GM12865 (cell line): ENCODE results near the gene PEX14.

Source experiments
- DNase-seq: peaks from one replicate; pipeline ENCODE4 v3.0.0; 2010; ENCODE audit warnings: low read depth
- H3K4me3 ChIP-seq: 2 replicates; pipeline ENCODE4 v1.5.1; 2011; ENCODE audit warnings: mild to moderate bottlenecking, low read depth, low read length, control low read depth
- TF ChIP-seq, protein P1 (sequence below): IDR thresholded peaks from 2 replicates; pipeline ENCODE4 v1.5.1; 2011; ENCODE audit warnings: low read length, control low read depth, low read depth, inconsistent platforms; ENCODE audit not compliant: insufficient read depth; ENCODE audit errors: missing control alignments

PEX14 gene

DNA sequence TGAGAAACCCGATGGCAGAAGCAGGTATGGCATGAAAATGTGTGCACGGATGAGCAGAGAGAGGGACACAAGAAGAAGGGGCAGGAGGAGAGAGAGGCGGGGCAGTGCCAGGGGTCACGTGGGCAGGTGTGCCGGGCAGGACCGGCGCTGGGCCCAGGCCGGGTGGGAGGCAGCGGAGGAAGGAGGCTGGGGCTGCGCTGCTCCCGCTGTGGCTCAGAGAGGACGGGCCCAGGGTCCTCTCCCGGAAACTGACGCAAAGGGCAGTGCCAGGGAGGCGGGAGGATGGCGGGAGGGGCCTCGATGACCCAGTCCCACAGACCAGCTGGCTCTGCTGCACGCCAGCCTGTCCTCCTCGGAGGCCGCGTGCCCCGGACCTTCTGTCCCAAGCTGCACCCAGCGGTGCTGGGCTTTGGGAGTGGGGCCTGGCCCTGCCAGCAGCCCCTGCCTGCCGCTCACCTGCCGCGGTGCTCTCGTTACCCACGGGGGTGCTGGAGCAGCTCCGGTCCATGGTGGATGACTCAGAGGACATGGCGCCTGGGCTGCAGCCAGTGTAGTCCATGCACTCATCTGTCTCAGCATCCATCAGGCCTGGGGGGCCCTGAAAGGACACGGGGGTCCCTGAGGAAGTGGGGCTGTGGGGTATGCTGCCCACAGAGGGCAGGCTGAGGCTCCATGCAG lies 167.8 kb downstream of the PEX14 start:
- DNase-seq, result no peak
- no peak overlapping the region for H3K4me3 ChIP-seq
- TF ChIP-seq, protein P1, sequence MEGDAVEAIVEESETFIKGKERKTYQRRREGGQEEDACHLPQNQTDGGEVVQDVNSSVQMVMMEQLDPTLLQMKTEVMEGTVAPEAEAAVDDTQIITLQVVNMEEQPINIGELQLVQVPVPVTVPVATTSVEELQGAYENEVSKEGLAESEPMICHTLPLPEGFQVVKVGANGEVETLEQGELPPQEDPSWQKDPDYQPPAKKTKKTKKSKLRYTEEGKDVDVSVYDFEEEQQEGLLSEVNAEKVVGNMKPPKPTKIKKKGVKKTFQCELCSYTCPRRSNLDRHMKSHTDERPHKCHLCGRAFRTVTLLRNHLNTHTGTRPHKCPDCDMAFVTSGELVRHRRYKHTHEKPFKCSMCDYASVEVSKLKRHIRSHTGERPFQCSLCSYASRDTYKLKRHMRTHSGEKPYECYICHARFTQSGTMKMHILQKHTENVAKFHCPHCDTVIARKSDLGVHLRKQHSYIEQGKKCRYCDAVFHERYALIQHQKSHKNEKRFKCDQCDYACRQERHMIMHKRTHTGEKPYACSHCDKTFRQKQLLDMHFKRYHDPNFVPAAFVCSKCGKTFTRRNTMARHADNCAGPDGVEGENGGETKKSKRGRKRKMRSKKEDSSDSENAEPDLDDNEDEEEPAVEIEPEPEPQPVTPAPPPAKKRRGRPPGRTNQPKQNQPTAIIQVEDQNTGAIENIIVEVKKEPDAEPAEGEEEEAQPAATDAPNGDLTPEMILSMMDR, result no peak

DNA sequence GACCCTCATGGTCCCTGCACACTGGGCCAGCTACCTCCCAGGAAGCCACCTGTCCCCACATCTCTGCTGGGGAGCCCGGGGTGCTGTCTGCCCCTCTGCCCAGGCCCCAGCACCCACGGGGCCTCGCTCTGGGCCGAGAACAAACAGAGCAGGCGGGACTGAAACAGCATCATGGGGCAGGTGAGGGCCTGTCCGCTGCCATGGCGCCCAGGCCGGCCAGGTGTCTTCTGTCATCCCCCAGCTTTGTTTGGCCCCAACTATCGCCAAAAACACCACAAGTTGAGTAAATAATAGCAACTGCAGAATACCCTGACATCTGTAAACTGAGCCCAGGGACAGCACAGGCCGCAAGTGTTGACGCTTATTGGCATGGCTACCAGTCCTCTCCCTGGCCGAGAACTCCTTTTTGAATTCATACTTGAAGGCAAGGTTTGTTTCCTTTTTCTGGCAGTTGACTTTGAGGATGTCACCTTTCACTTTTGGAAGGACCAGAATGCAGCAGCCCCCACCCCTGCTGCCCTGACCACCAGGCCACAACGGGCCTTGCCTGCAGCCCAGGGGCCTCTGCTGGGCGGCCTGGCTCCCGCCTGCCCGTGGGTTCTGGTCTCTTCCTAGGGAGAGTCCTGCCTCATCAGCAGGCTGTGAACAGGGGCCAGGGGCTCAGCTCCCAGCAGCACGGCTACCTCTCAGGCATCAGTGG lies 169.0 kb downstream of the PEX14 start:
- DNase-seq, result no peak

DNA sequence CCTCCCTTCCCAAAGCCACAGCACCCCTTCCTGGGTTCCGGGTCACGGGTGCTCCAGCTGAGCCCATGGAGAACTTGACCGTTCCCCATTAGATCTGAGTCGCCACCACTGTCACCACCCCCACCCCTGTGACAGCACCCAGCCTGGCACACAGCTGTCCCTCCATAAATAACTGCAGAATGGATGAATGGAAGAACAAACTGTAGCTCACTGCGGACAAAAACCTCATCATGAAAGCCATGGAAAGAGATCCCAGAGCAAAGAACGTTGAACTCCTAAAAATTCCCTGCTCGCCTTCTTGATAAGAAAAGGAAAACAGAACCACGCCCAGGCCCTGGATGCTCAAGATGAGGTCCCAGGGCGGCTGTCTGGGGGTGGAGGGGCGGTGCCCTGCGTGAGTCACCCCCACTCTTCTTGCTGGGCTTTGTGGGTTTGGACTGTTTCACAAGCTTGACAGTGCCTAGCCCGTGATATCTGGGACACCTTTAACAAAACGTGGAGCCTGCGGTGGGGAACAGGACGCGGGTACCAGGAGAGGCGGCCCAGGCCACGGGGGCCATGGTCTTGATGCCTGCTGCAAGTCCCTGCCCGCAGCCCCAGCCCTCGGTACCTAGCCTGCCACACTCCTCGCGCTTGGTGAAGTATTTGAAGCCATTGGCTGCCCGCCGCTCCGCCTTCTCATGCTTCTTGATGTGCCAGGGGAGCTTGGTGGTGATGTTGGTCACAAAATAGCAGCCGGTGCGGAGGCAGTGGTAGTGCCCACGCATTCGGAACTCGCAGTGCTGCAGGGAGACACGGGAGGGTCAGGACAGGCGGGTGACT lies 169.8 kb downstream of the PEX14 start:
- TF ChIP-seq, protein P1, result no peak

More for the DNA sequence above, 169.0 kb downstream of the PEX14 start:
- TF ChIP-seq, protein P1, result no peak
- H3K4me3 ChIP-seq, result no peak overlapping the region

DNA sequence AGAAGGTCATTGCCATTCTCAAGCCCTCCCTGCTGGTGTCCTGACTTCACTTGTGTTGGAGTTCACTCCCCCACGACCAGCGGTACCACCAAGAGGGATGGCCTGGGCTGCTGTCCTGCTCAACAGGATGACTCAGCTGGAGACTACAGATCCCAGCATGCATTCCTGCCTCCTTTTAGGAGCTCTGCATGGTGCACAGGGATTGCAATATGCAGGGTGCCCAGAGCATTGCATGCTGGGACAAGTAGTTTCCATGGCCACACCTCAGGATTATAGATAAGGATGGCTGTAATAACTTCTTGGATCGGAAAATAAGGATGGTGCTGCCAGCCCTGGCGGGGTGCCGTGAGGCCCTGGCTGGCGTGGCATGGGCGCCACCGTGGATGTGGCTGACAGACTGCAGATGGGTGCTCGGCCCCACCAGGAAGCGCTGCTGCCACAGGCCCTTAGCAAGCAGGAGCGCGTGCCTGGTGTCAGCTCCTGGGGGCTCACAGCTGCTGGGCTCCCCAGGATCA lies 171.7 kb downstream of the PEX14 start:
- no peak overlapping the region for H3K4me3 ChIP-seq
- DNase-seq, result peak; percentile 23
- TF ChIP-seq, protein P1, result no peak

More for the DNA sequence above, 169.8 kb downstream of the PEX14 start:
- no peak overlapping the region for H3K4me3 ChIP-seq
- no peak for DNase-seq

DNA sequence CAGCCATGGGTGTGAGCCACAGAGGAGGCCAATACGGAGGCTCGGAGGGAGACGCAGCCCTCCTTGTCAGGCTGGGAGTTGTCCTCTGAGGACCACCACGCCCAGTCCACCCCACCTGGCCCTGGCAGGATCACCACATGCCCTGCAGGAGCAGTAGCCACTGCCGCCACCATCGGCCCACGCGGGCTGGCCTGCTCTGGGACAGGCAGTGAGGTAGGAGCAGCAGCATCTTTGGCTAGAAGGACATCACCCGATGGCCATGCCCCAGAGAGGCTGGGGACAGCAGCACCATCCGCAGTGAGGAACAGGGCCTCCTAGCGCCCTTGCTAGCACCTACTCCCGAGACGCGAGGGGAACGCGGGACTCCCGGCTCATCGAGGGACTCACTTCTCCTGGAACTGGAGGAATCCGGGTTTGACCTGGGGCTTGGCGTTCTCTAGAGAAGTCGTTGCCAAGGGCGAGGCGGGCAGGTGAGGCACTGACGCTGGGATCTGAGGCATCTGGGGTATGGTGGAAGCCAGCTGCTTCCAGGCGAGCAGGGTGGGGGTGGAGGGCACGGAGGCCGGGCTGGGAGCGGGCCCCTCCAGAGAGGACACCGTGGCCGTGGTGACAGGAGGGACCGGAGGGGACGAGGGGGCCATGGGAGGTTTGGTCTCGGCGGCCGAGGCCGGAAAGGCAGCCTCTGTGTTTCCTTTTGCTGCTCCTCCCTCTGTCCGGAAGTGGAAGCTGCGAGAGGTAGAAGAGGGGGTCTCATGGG lies 172.8 kb downstream of the PEX14 start:
- no peak overlapping the region for H3K4me3 ChIP-seq
- TF ChIP-seq, protein P1, result no peak
- DNase-seq, result no peak
